Midbrain (tissue), 1 donor: Measurements from ENCODE around the gene SUPT3H.
"Not testable (repeated sequence)": the region's sequence is repeated elsewhere in the genome, so short reads cannot be mapped to it uniquely, and the experiment has no call there.

ENCODE experiments used
- DNase-seq: peaks from one replicate; lab custom pipeline; 2025; lab: John Stamatoyannopoulos, UW

Gene SUPT3H

DNA sequence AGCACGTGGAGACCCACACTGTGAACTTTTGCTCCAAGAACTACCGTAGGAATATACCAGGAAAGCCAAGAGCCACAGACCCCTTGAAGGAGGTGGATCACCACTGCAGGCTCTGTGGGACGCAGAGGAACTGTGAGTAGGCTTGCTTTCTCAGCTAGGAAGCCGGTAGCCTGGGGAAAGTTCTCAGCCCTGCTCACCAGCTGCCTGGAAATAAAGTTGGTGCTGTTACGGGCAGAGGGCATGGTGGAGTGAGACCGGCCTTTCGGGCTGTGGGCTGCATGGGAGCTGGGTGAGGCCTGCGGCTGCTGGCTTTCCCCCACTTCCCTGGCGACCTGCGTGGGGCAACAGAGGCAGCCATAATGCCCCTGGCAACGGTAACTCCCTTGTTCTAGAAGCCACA, 422.6 kb downstream of the SUPT3H start:
- no peak for DNase-seq

GRCh38 chr6:44954281-44954680, 423.5 kb downstream of the SUPT3H start:
- DNase-seq: no peak

DNA sequence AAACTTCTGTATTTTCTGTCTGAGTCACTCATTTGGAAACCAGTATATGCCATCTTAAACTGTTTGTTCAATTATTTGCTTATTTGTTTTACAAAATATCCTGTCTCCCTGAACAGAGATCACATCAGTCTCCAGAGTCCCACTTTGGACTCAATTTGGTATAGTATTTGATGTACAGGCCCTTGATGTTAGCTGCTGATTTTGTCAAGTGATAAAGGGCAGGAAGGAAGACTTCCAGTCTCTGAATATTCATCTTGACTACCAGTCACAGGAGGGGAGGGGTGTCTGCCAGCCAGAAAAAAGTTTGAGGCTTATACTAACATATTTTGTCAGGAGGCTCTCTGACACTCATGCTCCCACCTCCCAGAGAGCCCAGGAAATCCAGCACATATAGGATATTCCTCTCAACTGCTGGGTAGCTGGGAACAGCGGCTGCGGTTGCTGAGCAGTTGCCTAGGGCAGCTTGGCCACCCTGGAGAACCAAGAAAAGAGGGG, 426.4 kb downstream of the SUPT3H start:
- DNase-seq: no peak

DNA sequence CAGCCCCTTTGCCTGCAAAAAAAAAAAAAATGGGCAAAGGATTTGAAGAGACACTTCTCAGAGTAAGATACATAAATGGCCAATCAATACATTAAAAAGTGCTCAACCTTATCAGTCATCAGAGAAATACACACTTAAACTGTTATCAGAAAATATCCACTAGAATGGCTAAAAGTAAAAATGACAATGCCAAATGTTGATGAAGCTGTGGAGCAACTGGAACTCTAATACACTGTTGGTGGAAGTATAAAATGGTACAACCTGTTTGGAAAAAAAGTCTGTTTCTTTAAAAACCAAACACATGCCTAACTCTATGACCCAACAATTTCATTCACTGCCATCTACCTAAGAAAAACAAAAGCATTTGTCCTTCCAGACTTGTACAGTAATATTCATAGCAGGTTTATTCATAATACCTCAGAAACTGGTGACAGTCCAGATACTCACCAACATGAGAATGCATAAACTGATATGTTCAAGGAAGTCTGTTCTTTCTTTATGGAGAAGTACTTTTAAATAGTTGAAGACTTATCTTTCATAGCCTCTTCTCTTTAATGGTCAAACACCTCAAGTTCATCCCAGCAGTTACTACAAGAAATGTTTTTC, 428.0 kb downstream of the SUPT3H start:
- no peak for DNase-seq

DNA sequence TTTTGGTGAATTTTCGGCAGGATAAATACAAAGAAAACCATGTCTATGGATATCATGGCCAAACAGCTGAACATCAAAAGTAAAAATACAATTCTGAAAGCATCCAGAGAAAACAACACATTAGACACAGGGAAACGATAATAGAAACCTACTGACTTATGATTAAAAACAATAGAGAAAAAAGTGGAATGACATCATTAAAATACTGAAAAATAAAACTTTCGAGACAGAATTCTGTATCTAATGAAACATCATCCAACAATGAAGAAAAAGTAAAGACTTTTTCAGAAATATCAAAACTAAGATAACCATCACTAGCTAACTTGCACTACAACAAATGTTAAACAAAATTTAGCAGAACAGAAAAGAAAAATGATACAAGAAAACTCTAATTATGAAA, 434.2 kb downstream of the SUPT3H start:
- DNase-seq: no peak

DNA sequence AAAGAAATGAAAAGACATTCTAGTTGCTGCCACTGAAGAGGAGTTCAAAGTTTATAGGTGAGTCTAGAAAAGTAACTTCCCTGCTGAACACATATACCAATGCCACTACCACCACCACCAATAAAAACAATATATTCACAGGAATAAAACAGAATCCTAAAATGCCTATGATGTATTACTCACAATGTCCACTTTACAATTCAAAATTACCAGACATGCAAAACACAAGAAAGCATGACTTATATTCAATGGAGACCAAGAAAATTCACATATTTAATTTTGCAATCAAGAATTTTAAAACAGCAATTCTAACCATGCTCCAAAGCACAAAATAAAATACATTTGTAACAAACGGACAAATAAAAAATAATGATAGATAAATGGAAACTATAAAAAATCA, 434.9 kb downstream of the SUPT3H start:
- no peak for DNase-seq

- DNase-seq: no peak
Observed at GRCh38 chr6:44942201-44942600, 435.5 kb downstream of the SUPT3H start.

DNA sequence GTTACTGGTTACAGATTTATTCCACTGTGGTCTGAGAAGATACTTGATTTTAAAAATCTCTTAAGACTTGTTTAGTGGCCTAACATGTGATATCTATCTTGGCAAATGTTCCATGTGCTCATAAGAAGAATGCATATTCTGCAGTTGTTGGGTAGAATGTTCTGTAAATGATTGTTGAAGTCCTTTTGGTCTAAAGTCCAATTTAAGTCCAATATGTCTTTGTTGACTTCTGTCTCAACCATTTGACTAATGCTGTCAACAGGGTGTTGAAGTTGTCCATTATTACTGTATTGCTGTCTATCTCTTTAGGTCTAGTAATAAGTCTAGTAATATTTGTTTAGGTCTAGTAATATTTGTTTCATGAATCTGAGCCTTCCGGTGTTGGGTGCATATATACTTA, 437.4 kb downstream of the SUPT3H start:
- DNase-seq: no peak

GRCh38 chr6:44935693-44936300, 441.9 kb downstream of the SUPT3H start:
- no peak for DNase-seq

GRCh38 chr6:44933108-44933507, 444.6 kb downstream of the SUPT3H start:
- DNase-seq: no peak

GRCh38 chr6:44932651-44933091, 445.1 kb downstream of the SUPT3H start:
- no peak for DNase-seq

DNA sequence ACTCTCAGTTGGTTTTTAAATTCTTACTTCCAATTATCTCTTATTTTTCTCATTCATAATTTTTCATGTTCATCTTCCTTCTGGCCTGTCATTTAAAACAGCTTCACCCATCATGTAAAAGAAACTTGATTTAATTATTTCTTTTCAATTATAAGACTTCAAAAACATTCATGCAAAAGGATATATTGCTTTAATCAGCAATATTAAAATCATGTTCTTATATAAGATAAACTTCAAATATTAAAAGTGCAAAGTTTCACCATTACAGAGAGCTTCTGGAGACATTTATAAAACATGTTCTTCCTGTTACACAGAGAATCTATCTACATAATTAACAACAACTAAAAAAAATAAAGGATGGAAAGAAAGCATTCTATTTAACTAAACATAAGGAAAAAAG, 446.3 kb downstream of the SUPT3H start:
- DNase-seq: no peak

GRCh38 chr6:44926556-44926955, 451.2 kb downstream of the SUPT3H start:
- DNase-seq: no peak

- DNase-seq: no peak
Observed at GRCh38 chr6:44925100-44925739, 452.5 kb downstream of the SUPT3H start.

GRCh38 chr6:44923444-44923843, 454.3 kb downstream of the SUPT3H start:
- DNase-seq: no peak

- DNase-seq: no peak
Observed at GRCh38 chr6:44921798-44922197, 455.9 kb downstream of the SUPT3H start.

GRCh38 chr6:44920952-44921491, 456.7 kb downstream of the SUPT3H start:
- no peak for DNase-seq

GRCh38 chr6:44918671-44919296, 458.9 kb downstream of the SUPT3H start:
- DNase-seq: no peak

DNA sequence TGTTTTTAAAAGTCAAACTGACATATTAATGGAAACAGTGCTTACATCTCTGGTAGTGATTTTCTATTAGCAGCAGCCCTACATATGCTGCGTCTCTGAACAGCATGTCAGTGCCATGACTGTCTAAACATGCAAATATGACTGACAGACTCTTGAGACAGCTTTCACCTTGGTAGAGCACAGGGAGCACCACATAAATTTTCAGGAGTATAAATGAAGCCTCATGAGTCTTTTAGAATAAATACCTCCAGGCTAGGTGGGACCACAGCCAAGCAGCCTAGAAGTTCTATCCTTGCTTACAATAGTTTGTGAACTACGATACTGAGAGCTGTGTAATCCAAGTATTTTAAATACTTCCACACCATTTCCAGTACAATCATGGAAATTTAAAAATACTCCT, 460.3 kb downstream of the SUPT3H start:
- DNase-seq: no peak

DNA sequence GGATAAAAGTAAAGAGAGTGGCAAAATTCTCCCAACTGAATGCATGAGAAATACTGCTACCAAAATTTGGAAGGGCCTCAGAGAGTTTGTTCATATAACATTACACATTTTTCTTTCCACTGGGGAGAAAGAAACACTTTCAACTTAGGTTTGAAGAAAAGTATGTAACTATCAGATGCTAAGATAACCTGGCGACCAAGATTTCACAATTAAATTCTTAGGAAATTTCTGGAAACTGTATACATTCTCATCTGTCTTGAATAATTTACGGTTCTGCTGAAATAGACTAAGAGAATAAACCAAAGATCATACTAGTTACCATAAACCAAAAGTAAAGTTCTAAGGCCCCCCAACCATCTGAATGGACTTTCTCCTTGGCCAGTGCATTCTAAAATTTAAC, 462.6 kb downstream of the SUPT3H start:
- no peak for DNase-seq

DNA sequence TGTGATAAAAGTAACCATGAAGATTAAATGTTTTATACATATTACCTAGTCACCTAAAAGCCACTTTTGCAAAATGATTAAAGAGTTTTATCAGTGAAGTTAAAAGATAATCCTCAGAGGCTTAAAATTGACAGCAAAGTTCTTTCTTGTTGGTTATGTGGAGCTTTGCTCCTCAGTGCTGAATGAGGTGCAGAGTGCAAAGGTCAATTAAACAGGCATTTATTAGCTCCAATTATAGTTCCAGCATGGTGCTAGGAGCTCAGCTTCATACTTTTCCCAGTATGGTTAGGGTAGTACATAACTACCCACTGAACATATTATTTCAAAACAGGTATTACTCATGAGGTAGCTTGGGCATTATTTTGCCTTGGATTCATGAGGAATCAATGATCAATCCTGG, 463.6 kb downstream of the SUPT3H start:
- DNase-seq: no peak

GRCh38 chr6:44906761-44907160, 471.0 kb downstream of the SUPT3H start:
- no peak for DNase-seq

- DNase-seq: not testable (repeated sequence)
Observed at GRCh38 chr6:44900358-44900757, 477.4 kb downstream of the SUPT3H start.
